Left ventricle myocardium inferior (tissue), 1 donor: ENCODE data around the gene GSTM1. TPM values are rescaled to one million over a fixed set of nuclear protein-coding genes. Genes with fewer than 3 reads are reported as not detected.

ENCODE experiments used
- DNase-seq: peaks from one replicate; pipeline ENCODE4 v3.0.0-alpha.2; 2020
- H3K27ac ChIP-seq: fragments of 200-600 bp; replicated peaks from 2 replicates; pipeline ENCODE4 v1.8.0; 2021
- H3K27me3 ChIP-seq: fragments of 200-600 bp; 2 replicates; pipeline ENCODE4 v1.8.0; 2021; ENCODE audit warnings: low read depth
- H3K36me3 ChIP-seq: fragments of 200-600 bp; 2 replicates; pipeline ENCODE4 v1.8.0; 2021
- H3K4me1 ChIP-seq: fragments of 200-600 bp; 2 replicates; pipeline ENCODE4 v1.8.0; 2021
- H3K4me3 ChIP-seq: fragments of 200-600 bp; 2 replicates; pipeline ENCODE4 v1.8.0; 2021; ENCODE audit warnings: mild to moderate bottlenecking, moderate library complexity
- H3K9me3 ChIP-seq: fragments of 200-600 bp; replicated peaks from 2 replicates; pipeline ENCODE4 v1.8.0; 2021
- CTCF ChIP-seq: fragments of 200-600 bp; IDR thresholded peaks from 2 replicates; pipeline ENCODE4 v1.8.0; 2021; ENCODE audit warnings: antibody characterized with exemption, mild to moderate bottlenecking, borderline replicate concordance
- intact Hi-C: fragments of 100-400 bp; cut with micrococcal nuclease; formaldehyde crosslinking; loops from one replicate; pipeline ENCODE4 v1.11.0; 2022
- long read RNA-seq: library from polyadenylated mRNA; unstranded; transcript quantifications from one replicate; pipeline ENCODE4 v2.0.0, GENCODE V29; 2021
- total RNA-seq: library from RNA; stranded (reverse); fragmentation: NEBNext Ultra II Directional; extraction: Animal tissue kit (Norgen Biotek cat#: 25700); gene quantifications from one replicate; pipeline ENCODE4 v1.2.1, GENCODE V29; 2021
- donor health status: DM: no; HTN: yes; CAD: no; lungs with severe emphysema.

GSTM1 gene
- total RNA-seq, result not detected
- long read RNA-seq, partial matches to known transcripts, result 0 of 1 reads
- long read RNA-seq, other reads (novel, unspliced or antisense), result 1 of 1 reads

GRCh38 chr1:109687641-109688499, at the start of gene GSTM1:
Gene GSTM1, plus strand, starts transcription at chr1:109687817. Its CDS starts 57 bp downstream, at chr1:109687874.
- intact Hi-C loops, result no loop called here
- Histone ChIP-seq H3K36me3 (no peaks in the 10 kb centered on the region), H3K4me1 (no peaks in the 10 kb centered on the region), H3K9me3 (no peaks in the 10 kb centered on the region), H3K27me3 (no peaks in the 10 kb centered on the region), H3K4me3 (no peak within 1 kb of the TSS), H3K27ac (no peak within 1 kb of the TSS)
- DNase-seq, result no peak
- TF ChIP-seq CTCF, result no peak

GRCh38 chr1:109639063-109639840, 48.4 kb upstream of the GSTM1 start:
- Histone ChIP-seq H3K9me3 (no peaks in the 10 kb centered on the region), H3K4me1 (peaks cover 25% of the 10 kb centered on the region), H3K4me3 (no peak overlapping the region), H3K27me3 (no peaks in the 10 kb centered on the region), H3K36me3 (no peaks in the 10 kb centered on the region), H3K27ac (no peak overlapping the region)
- DNase-seq, result no peak
- intact Hi-C loops, result no loop called here
- no peak for TF ChIP-seq CTCF

GRCh38 chr1:109639841-109640184, 47.8 kb upstream of the GSTM1 start:
- H3K4me3 ChIP-seq, result no peak overlapping the region
- no peaks in the 10 kb centered on the region for H3K9me3 ChIP-seq
- TF ChIP-seq CTCF, result no peak
- DNase-seq, result no peak
- H3K4me1 ChIP-seq, result peaks cover 25% of the 10 kb centered on the region
- no peak overlapping the region for H3K27ac ChIP-seq
- intact Hi-C loops, result loop anchor here (5.0 kb wide), 1 partner anchor 132 kb away; no protein-coding TSS in a partner anchor
- H3K27me3 ChIP-seq, result no peaks in the 10 kb centered on the region
- H3K36me3 ChIP-seq, result no peaks in the 10 kb centered on the region

- Histone ChIP-seq H3K27ac (no peak overlapping the region), H3K27me3 (peaks cover 2% of the 10 kb centered on the region), H3K4me1 (peaks cover 22% of the 10 kb centered on the region), H3K4me3 (no peak overlapping the region), H3K9me3 (no peaks in the 10 kb centered on the region), H3K36me3 (no peaks in the 10 kb centered on the region)
- TF ChIP-seq CTCF, result peak; percentile 98
- peak; percentile 85 for DNase-seq
- intact Hi-C loops, result loop anchor here (5.0 kb wide), 1 partner anchor 132 kb away; no protein-coding TSS in a partner anchor
These were observed 47.2 kb upstream of the GSTM1 start for GRCh38 chr1:109640285-109640865.

GRCh38 chr1:109641078-109641740, 46.4 kb upstream of the GSTM1 start:
- Histone ChIP-seq H3K4me1 (peaks cover 14% of the 10 kb centered on the region), H3K27ac (no peak overlapping the region)
- intact Hi-C loops, result loop anchor here (5.0 kb wide), 1 partner anchor 131 kb away; no protein-coding TSS in a partner anchor

More at GRCh38 chr1:109641078-109641740, 46.4 kb upstream of the GSTM1 start:
- no peak for DNase-seq
- Histone ChIP-seq H3K9me3 (peaks cover 1% of the 10 kb centered on the region), H3K4me3 (no peak overlapping the region), H3K36me3 (no peaks in the 10 kb centered on the region), H3K27me3 (peaks cover 4% of the 10 kb centered on the region)
- no peak for TF ChIP-seq CTCF
